GM18951 (cell line): ENCODE measurements around the gene NRIP2.

Source experiments
- POLR2A ChIP-seq: IDR thresholded peaks from 4 replicates; pipeline ENCODE4 v1.6.1; 2011; ENCODE audit warnings: mild to moderate bottlenecking; ENCODE audit not compliant: insufficient read length, insufficient read depth; ENCODE audit errors: extremely low read depth
- in situ Hi-C: fragments of 300-500 bp; cut with MboI; formaldehyde crosslinking; loops from one replicate; pipeline ENCODE4 v1.12.0; 2022; ENCODE audit warnings: low sequenced_read_pairs, mixed read lengths, inconsistent platforms; ENCODE audit not compliant: unreplicated experiment

The NRIP2 gene

DNA sequence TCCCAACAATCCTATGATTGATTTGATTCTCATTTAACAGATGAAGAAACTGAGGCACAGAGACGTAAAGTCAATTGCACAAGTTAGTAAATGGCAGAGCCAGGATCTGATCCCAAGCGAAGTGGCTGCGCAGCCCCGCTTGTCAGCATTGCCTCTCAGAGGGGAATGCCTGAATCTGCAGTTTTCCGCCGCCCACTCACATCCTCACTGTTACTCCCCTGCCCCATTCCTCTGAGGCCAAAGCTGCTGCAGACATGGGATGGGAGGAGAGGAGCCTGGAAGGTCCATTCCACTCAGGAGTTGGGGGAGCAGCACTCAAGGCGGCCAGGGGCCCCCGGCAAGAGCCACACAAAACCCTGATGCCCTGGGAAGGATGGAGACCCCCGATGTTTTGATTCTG lies 1.0 kb downstream of the NRIP2 start:
- TF ChIP-seq POLR2A = no peak
- in situ Hi-C loops = no loop called here

DNA sequence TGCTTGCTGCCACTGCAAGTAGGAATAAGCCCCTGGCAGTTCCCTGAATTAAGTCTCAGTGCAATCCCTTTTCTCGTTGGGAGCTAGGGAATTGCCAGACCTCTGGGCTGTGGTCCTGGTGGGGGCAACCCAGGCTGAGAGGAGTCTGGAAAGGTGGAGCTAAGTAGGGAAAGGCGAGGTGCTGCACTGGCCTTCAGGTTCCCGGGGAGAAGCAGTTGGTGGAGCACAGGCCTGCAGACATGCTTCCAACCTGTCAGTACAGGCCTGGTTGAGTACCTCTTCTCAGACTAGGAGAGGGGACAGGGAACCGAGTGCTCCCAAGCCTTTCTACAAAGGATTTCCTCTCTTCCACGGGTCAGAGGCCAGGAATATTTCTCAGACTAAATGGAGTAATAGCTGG lies 1.5 kb downstream of the NRIP2 start:
- no peak for TF ChIP-seq POLR2A
- in situ Hi-C loops = no loop called here

DNA sequence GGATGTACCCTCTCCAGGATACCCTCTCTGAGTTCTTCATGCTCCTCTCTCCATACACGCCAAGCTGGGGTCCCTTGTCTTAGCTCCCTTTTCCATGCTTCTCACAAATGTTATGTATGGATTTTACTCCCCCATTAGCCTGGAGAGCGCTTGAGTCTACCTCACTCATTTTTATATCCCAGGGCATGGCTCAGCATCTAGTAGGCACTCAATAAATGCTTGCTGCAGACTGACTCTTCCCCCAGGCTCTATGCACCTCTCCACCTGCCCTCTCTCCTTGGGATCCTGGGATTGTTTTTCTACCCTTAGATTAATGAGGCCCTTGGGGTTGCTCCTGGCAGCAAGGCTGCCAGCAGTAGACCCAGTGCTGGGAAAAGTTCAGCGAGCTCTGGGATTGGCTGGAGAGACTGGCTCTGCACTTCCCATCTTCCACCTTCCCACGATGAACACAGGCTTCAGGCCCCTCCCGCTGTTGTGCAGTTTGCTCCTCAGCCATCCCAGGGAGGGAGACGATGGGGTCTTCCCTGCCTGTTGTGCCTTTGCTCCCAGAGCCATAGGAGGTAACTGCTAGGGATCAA lies 2.2 kb downstream of the NRIP2 start:
- TF ChIP-seq POLR2A = no peak
- in situ Hi-C loops = no loop called here

GRCh38 chr12:2829275-2829674 lies 5.6 kb downstream of the NRIP2 start:
- in situ Hi-C loops = no loop called here
- TF ChIP-seq POLR2A = no peak

DNA sequence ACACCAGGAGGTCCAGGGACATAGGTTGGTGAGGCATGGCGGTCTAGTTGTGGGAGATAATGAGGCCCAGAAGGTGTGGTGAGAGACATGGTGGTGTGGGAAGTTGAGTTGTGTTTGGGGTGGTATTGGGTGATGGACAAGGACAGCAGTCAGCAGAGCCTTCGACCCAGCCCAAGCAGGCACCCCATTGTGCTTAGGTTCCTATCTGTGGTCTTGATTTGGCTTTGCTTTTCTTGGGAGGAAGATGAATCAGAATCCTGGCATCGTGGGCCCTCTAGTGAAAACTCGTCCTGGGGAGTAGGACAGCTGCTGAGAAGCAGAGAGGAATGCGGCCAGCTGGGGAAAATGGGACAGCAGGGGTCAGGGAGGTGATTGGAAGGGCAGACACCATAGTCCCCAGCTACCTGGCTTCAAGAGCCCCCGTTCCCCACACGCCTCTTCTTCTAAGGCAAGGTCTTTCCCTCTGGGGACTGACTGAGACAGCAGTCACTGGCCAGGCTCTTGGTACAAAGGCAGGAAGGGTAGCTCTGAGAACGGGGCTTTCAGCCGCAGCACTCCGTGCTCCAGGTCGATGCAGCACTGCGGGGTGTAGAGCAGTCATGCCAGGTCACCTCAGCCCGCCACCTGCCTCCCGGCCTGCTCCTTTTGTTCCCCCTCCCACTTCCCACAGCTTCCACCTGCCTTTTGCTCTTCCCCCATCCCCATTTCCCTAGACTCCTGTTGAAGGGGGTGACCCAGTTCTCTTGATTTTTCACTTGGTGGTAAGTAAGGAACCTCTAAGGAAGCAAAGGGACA lies 7.9 kb downstream of the NRIP2 start:
- no peak for TF ChIP-seq POLR2A
- in situ Hi-C loops = no loop called here

DNA sequence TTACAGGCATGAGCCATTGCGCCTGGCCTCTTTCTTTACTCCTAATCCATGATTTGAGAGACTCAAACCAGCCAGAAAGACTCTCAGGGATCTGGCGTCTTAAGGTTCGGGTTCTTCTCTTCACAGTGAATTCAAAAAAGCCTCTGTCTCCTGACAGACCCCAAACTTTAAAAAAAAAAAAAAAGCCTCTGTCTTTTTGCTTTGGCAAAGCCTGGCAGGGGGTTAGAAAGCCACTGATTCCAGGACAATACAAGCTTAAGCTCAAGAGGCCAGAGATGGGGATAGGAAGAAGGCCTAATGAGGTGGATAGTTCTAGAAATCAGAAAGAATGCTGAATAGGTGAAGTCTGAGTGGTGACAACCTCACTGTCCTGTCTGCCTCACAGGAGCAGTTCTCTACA lies 8.8 kb downstream of the NRIP2 start:
- in situ Hi-C loops = no loop called here

GRCh38 chr12:2825132-2825531 lies 9.7 kb downstream of the NRIP2 start:
- no peak for TF ChIP-seq POLR2A
- in situ Hi-C loops = no loop called here

More for the DNA sequence above, 8.8 kb downstream of the NRIP2 start:
- no peak for TF ChIP-seq POLR2A

DNA sequence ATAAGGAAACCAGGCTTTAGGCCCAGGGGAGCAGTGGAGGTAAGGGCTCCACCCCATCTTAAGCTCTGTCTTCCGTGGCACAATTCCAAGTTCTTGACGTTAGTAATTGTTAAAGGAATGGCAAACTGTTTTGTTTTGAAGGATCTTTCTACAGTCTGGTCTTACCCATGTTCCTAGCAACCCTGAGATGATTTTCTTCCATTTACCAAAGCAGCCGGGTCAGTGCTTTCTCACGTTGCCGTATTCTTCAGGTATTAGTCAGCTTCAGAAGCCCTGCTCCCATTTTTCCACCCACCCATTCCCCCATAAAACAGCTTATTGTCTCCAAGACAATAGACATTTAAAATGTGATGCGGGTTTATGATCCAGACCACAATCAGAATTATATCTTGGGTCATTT lies 10.3 kb downstream of the NRIP2 start:
- in situ Hi-C loops = no loop called here
- TF ChIP-seq POLR2A = no peak

DNA sequence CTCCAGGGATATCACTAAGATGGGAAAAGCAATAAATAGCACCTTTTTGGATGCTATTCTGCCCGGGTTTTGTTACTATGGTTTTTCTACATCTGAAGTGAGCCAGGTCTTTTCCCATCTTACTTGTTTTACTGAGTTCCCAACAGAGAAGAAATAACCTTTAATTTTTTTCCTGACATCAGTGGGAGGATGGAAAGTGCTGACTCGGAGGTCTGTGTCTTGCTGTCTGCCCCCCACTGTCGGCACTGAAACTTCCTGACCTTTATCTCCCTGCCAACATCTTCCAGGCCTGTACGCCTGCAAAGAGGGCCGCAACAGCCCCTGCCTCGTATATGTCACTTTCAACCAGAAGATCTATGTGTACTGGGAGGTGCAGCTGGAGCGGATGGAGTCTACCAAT lies 11.4 kb downstream of the NRIP2 start:
- in situ Hi-C loops = no loop called here
- TF ChIP-seq POLR2A = no peak

- TF ChIP-seq POLR2A = no peak
- in situ Hi-C loops = no loop called here
These were observed 14.4 kb downstream of the NRIP2 start for GRCh38 chr12:2820432-2820831.

DNA sequence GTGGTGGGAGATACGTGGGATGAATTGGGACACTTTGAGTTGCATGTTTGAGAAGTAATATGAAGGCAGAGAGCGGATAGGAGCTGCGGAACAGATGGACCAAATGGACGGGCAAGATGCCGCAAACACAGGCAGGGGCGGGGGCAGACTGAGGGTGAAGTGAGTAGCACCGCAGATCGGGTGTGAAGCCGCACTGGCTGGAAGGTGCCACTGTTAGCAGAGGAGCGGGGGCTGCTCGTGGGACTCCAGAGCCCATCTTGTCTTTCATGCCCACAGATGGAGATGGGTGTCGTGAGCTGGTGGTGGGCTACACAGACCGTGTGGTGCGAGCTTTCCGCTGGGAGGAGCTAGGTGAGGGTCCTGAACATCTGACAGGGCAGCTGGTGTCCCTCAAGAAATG lies 15.0 kb downstream of the NRIP2 start:
- TF ChIP-seq POLR2A = no peak
- in situ Hi-C loops = no loop called here

- in situ Hi-C loops = no loop called here
- no peak for TF ChIP-seq POLR2A
These were observed 21.3 kb downstream of the NRIP2 start for GRCh38 chr12:2813214-2814185.
